ENCODE data around the gene PEX5L.

- no peak for TF ChIP-seq POLR2A (IDR thresholded peaks at IDR 0.05)
- TF ChIP-seq CTCF (IDR thresholded peaks at IDR 0.05), result no peak
Observed at GRCh38 chr3:179945569-179945968, 91.2 kb downstream of the PEX5L start.

Measured in tibial nerve (tissue), 3 donors.